HepG2 (cell line): Measurements from ENCODE around the gene C16orf95. TPM values are rescaled to one million over a fixed set of nuclear protein-coding genes. Genes with fewer than 3 reads are reported as not detected.
A peak's percentile ranks its signal among the peaks of the same experiment; 100 is the strongest.

Experiments
- CBX1 ChIP-seq: IDR thresholded peaks from one replicate; pipeline ENCODE4 v1.6.1; 2016; ENCODE audit warnings: antibody characterized with exemption, low read depth
- CEBPG ChIP-seq: IDR thresholded peaks from 2 replicates; pipeline ENCODE4 v1.6.1; 2016
- DR1 ChIP-seq: sonication (generic); formaldehyde crosslinking; IDR thresholded peaks from 2 replicates; pipeline ENCODE4 v1.8.0; 2021; ENCODE audit warnings: mild to moderate bottlenecking, missing genetic modification reagents, inconsistent platforms
- HHEX ChIP-seq: IDR thresholded peaks from 2 replicates; pipeline ENCODE4 v1.6.1; 2016; ENCODE audit warnings: control low read depth
- MAFF ChIP-seq: IDR thresholded peaks from 2 replicates; pipeline ENCODE4 v1.6.1; 2011; ENCODE audit warnings: low read depth, low read length, improper control_type of control experiment
- PLRG1 ChIP-seq: fragments of 450-650 bp; conservative IDR thresholded peaks from 2 replicates; pipeline ENCODE4 v1.6.1; 2016
- POLR2AphosphoS2 ChIP-seq: IDR thresholded peaks from 2 replicates; pipeline ENCODE4 v1.6.1; 2011; ENCODE audit warnings: low read depth, low read length, improper control_type of control experiment
- PRMT3 ChIP-seq: sonication (generic); formaldehyde crosslinking; IDR thresholded peaks from 2 replicates; pipeline ENCODE4 v1.8.1; 2022; ENCODE audit warnings: low read depth, mild to moderate bottlenecking, moderate library complexity, missing genetic modification reagents, borderline replicate concordance
- SIN3B ChIP-seq: fragments of 150-350 bp; IDR thresholded peaks from 2 replicates; pipeline ENCODE4 v1.6.1; 2014; ENCODE audit warnings: low read length
- TCF7L2 ChIP-seq: IDR thresholded peaks from 2 replicates; pipeline ENCODE4 v1.6.1; 2011; ENCODE audit warnings: mild to moderate bottlenecking, low read depth, low read length, moderate library complexity
- TSC22D2 ChIP-seq: sonication (generic); formaldehyde crosslinking; IDR thresholded peaks from 2 replicates; pipeline ENCODE4 v1.5.1; 2020; ENCODE audit warnings: missing genetic modification reagents, mild to moderate bottlenecking, borderline replicate concordance
- XBP1 ChIP-seq: sonication (generic); formaldehyde crosslinking; IDR thresholded peaks from 2 replicates; pipeline ENCODE4 v1.5.0; 2020; ENCODE audit warnings: missing genetic modification reagents
- ZEB1 ChIP-seq: IDR thresholded peaks from 2 replicates; pipeline ENCODE4 v1.6.1; 2012; ENCODE audit warnings: mild to moderate bottlenecking, low read depth, inconsistent platforms; ENCODE audit not compliant: insufficient replicate concordance
- ZNF343 ChIP-seq: sonication (generic); formaldehyde crosslinking; IDR thresholded peaks from 2 replicates; pipeline ENCODE4 v1.4.0; 2020; ENCODE audit warnings: mild to moderate bottlenecking, missing genetic modification reagents
- ZNF878 ChIP-seq: sonication (generic); formaldehyde crosslinking; IDR thresholded peaks from 2 replicates; pipeline ENCODE4 v1.8.1; 2023; ENCODE audit warnings: mild to moderate bottlenecking, missing genetic modification reagents, moderate library complexity
- ZSCAN31 ChIP-seq: sonication (generic); formaldehyde crosslinking; IDR thresholded peaks from 2 replicates; pipeline ENCODE4 v1.5.0; 2020; ENCODE audit warnings: low read depth, mild to moderate bottlenecking, missing genetic modification reagents
- polyA plus RNA-seq, 8 experiments: library from polyadenylated mRNA; depleted of rRNA in 3 of 8; stranded (reverse) in 7 of 8; unstranded in 1 of 8; fragments of >200 nt; fragmentation: Illumina TruSeq in 4 of 8; extraction: Trizol in 4 of 8; gene quantifications; 2 replicates each; pipeline versions ENCODE4 v1.2.1 to v1.2.3, GENCODE V29; 2011 to 2016; ENCODE audit warnings: low read depth in 4 of 8, missing spikeins in 1 of 8, mixed read lengths in 1 of 8; ENCODE audit not compliant: insufficient read depth in 1 of 8
- total RNA-seq, 5 experiments: library from RNA; depleted of rRNA; stranded (reverse); fragments of >200 nt; fragmentation: Illumina TruSeq; extraction: Trizol; gene quantifications; 2 replicates each; pipeline ENCODE4 v1.2.3, GENCODE V29; 2016; ENCODE audit warnings: low read depth in 1 of 5
- TF ChIP-seq, protein P1 (sequence below): sonication (generic); formaldehyde crosslinking; IDR thresholded peaks from 2 replicates; pipeline ENCODE4 v1.5.1; 2020; ENCODE audit warnings: mild to moderate bottlenecking, missing genetic modification reagents, moderate library complexity
- TF ChIP-seq, protein P2 (sequence below): sonication (generic); formaldehyde crosslinking; IDR thresholded peaks from 2 replicates; pipeline ENCODE4 v1.5.0; 2020; ENCODE audit warnings: missing genetic modification reagents, mild to moderate bottlenecking, borderline replicate concordance
- TF ChIP-seq, protein P3 (sequence below): fragments of 450-650 bp; IDR thresholded peaks from 2 replicates; pipeline ENCODE4 v1.6.1; 2016
- TF ChIP-seq, protein P4 (sequence below): IDR thresholded peaks from 2 replicates; pipeline ENCODE4 v1.6.1; 2012; ENCODE audit warnings: low read length, improper control_type of control experiment
- TF ChIP-seq, protein P5 (sequence below): sonication (generic); formaldehyde crosslinking; IDR thresholded peaks from 2 replicates; pipeline ENCODE4 v1.5.0; 2020; ENCODE audit warnings: missing genetic modification reagents
- TF ChIP-seq, protein P6 (sequence below): sonication (generic); formaldehyde crosslinking; IDR thresholded peaks from 2 replicates; pipeline ENCODE4 v1.8.0; 2022; ENCODE audit warnings: mild to moderate bottlenecking, missing genetic modification reagents, moderate library complexity

The C16orf95 gene
- total and polyA plus RNA-seq, 2 of the 13 experiments (the other 11 are each of a cell fraction or from before 2014, with no cell fraction given): 2.8 to 8.6 TPM

DNA sequence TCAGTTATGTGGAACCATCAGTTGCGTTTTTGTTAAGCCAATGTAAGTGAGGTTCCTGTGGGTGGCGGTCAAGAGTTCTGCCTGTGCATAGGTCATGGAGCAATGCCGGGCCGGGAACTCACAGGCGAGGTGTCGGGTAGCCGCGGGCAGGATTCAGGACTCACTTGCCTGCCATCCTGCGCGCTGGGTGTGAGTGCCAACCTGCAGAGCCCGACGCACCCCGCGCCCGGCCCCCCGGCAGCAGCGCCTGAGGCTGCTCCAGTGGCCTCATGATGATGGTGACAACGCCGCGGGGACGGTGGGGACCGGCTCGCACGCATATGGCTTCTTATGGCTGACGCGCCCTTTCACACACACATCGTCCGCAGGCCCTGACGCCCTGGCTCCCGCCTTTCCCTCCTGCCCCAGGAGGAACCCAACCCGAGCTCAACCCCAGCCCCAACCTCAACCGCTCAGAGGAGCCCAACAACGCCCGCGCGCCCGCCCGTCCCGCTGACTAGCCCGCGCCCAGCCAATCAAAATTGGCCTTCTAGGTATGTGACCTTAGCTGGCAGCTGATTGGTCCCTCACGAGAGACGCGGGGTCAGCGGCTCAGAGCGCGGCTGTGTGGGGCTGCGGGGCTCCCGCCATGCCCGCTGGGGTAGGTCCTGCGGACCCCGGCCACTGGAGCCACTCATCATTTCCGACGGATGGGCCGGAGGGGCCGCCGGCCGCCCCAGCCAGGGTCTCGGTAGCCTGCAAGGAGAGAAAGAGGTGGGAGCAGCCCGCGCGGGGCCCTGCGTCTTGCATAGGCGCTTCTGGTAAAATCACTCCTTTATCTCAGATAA lies at the start of gene C16orf95 (continued):
- TF ChIP-seq ZNF343: 0 out of 2 replicates have a peak, but pooled peaks have one; percentile 61
- TF ChIP-seq DR1 (CRISPR knock-in tag): peak; percentile 48
- peak; percentile 30; the same call in 1 of the 2 replicates for TF ChIP-seq SIN3B
- TF ChIP-seq, protein P1, sequence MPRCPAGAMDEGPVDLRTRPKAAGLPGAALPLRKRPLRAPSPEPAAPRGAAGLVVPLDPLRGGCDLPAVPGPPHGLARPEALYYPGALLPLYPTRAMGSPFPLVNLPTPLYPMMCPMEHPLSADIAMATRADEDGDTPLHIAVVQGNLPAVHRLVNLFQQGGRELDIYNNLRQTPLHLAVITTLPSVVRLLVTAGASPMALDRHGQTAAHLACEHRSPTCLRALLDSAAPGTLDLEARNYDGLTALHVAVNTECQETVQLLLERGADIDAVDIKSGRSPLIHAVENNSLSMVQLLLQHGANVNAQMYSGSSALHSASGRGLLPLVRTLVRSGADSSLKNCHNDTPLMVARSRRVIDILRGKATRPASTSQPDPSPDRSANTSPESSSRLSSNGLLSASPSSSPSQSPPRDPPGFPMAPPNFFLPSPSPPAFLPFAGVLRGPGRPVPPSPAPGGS (CRISPR knock-in tag): peak; percentile 54; the same call in 1 of the 2 replicates
- TF ChIP-seq CBX1: peak; percentile 51
- TF ChIP-seq, protein P2, sequence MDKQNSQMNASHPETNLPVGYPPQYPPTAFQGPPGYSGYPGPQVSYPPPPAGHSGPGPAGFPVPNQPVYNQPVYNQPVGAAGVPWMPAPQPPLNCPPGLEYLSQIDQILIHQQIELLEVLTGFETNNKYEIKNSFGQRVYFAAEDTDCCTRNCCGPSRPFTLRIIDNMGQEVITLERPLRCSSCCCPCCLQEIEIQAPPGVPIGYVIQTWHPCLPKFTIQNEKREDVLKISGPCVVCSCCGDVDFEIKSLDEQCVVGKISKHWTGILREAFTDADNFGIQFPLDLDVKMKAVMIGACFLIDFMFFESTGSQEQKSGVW (CRISPR knock-in tag): no peak
- TF ChIP-seq, protein P3, sequence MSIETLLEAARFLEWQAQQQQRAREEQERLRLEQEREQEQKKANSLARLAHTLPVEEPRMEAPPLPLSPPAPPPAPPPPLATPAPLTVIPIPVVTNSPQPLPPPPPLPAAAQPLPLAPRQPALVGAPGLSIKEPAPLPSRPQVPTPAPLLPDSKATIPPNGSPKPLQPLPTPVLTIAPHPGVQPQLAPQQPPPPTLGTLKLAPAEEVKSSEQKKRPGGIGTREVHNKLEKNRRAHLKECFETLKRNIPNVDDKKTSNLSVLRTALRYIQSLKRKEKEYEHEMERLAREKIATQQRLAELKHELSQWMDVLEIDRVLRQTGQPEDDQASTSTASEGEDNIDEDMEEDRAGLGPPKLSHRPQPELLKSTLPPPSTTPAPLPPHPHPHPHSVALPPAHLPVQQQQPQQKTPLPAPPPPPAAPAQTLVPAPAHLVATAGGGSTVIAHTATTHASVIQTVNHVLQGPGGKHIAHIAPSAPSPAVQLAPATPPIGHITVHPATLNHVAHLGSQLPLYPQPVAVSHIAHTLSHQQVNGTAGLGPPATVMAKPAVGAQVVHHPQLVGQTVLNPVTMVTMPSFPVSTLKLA: no peak
- TF ChIP-seq, protein P4, sequence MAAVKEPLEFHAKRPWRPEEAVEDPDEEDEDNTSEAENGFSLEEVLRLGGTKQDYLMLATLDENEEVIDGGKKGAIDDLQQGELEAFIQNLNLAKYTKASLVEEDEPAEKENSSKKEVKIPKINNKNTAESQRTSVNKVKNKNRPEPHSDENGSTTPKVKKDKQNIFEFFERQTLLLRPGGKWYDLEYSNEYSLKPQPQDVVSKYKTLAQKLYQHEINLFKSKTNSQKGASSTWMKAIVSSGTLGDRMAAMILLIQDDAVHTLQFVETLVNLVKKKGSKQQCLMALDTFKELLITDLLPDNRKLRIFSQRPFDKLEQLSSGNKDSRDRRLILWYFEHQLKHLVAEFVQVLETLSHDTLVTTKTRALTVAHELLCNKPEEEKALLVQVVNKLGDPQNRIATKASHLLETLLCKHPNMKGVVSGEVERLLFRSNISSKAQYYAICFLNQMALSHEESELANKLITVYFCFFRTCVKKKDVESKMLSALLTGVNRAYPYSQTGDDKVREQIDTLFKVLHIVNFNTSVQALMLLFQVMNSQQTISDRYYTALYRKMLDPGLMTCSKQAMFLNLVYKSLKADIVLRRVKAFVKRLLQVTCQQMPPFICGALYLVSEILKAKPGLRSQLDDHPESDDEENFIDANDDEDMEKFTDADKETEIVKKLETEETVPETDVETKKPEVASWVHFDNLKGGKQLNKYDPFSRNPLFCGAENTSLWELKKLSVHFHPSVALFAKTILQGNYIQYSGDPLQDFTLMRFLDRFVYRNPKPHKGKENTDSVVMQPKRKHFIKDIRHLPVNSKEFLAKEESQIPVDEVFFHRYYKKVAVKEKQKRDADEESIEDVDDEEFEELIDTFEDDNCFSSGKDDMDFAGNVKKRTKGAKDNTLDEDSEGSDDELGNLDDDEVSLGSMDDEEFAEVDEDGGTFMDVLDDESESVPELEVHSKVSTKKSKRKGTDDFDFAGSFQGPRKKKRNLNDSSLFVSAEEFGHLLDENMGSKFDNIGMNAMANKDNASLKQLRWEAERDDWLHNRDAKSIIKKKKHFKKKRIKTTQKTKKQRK: no peak
- TF ChIP-seq XBP1 (CRISPR knock-in tag): no peak
- no peak for TF ChIP-seq ZEB1
- TF ChIP-seq ZNF878 (CRISPR knock-in tag): peak; percentile 73; the same call in 1 of the 2 replicates
- peak; percentile 83 for TF ChIP-seq ZSCAN31 (CRISPR knock-in tag)
- TF ChIP-seq POLR2AphosphoS2: peak; percentile 52; the same call in 1 of the 2 replicates
- TF ChIP-seq MAFF: no peak
- TF ChIP-seq, protein P5, sequence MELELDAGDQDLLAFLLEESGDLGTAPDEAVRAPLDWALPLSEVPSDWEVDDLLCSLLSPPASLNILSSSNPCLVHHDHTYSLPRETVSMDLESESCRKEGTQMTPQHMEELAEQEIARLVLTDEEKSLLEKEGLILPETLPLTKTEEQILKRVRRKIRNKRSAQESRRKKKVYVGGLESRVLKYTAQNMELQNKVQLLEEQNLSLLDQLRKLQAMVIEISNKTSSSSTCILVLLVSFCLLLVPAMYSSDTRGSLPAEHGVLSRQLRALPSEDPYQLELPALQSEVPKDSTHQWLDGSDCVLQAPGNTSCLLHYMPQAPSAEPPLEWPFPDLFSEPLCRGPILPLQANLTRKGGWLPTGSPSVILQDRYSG (CRISPR knock-in tag): peak; percentile 39; the same call in 1 of the 2 replicates
- TF ChIP-seq TCF7L2: no peak
- TF ChIP-seq, protein P6, sequence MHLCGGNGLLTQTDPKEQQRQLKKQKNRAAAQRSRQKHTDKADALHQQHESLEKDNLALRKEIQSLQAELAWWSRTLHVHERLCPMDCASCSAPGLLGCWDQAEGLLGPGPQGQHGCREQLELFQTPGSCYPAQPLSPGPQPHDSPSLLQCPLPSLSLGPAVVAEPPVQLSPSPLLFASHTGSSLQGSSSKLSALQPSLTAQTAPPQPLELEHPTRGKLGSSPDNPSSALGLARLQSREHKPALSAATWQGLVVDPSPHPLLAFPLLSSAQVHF (CRISPR knock-in tag): no peak
- no peak for TF ChIP-seq PLRG1
- peak; percentile 94; the same call in 1 of the 2 replicates for TF ChIP-seq PRMT3 (CRISPR knock-in tag)
- 0 out of 2 replicates have a peak, but pooled peaks have one; percentile 60 for TF ChIP-seq TSC22D2 (CRISPR knock-in tag)
- peak; percentile 68 for TF ChIP-seq CEBPG (CRISPR knock-in tag)
- TF ChIP-seq HHEX (CRISPR knock-in tag): no peak
